SU-DHL-6 (cell line): ENCODE data around the gene PTPN1.

ENCODE experiments used
- EZH2phosphoT487 ChIP-seq: fragments of 200-600 bp; sonication (generic), shearing (Covaris generic); conservative IDR thresholded peaks from 2 replicates; pipeline ENCODE4 v1.6.1; 2018; ENCODE audit warnings: mild to moderate bottlenecking, antibody characterized with exemption, low read length, moderate library complexity, mixed read lengths
- TF ChIP-seq, protein P1 (sequence below): fragments of 200-600 bp; sonication (generic); IDR thresholded peaks from one replicate; pipeline ENCODE4 v1.5.1; 2017; ENCODE audit warnings: antibody characterized with exemption, mild to moderate bottlenecking, low read length, moderate library complexity; ENCODE audit not compliant: insufficient read depth, poor library complexity, severe bottlenecking

DNA sequence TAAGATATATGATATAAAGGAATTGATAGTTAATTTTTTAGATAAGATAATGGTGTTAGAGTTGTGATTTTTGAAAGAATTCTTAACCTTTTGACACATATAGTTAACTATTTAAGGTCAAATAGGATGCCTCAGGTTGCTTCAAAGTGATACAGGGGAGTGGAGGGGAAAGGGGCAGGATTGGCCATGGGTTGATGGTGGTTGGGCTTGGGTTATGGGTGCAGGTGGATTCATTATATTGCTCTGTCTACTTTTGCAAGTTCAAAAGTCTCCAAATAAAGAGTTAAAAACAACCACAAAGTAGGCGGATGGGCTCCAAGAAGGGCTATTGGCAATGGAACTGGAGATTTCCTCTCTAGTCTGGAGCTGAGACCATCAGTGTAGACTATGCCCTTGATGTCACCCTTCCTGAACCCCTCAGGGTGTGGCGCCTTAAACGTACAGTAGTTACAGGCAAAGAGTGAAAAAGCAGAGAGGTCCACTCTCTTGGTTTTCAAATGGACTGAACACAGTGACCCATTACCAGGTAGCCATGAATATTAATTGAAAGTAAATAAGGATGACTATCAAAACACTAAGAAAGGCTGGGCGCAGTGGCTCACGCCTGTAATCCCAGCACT is 81.2 kb downstream of the PTPN1 start:
- TF ChIP-seq, protein P1, sequence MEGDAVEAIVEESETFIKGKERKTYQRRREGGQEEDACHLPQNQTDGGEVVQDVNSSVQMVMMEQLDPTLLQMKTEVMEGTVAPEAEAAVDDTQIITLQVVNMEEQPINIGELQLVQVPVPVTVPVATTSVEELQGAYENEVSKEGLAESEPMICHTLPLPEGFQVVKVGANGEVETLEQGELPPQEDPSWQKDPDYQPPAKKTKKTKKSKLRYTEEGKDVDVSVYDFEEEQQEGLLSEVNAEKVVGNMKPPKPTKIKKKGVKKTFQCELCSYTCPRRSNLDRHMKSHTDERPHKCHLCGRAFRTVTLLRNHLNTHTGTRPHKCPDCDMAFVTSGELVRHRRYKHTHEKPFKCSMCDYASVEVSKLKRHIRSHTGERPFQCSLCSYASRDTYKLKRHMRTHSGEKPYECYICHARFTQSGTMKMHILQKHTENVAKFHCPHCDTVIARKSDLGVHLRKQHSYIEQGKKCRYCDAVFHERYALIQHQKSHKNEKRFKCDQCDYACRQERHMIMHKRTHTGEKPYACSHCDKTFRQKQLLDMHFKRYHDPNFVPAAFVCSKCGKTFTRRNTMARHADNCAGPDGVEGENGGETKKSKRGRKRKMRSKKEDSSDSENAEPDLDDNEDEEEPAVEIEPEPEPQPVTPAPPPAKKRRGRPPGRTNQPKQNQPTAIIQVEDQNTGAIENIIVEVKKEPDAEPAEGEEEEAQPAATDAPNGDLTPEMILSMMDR = no peak
- no peak for TF ChIP-seq EZH2phosphoT487
